NAMALWA (cell line): ENCODE data around the gene PTPRT.

Experiments
- DNase-seq: peaks from one replicate; pipeline ENCODE4 v3.0.0-alpha.2; 2015; ENCODE audit warnings: low spot score

PTPRT gene

GRCh38 chr20:42043921-42044320, 1145.8 kb downstream of the PTPRT start:
- no peak for DNase-seq

- no peak for DNase-seq
Measured at GRCh38 chr20:42041000-42041565, 1148.6 kb downstream of the PTPRT start.

GRCh38 chr20:42027746-42028268, 1161.9 kb downstream of the PTPRT start:
- DNase-seq = no peak

GRCh38 chr20:42026599-42026998, 1163.1 kb downstream of the PTPRT start:
- DNase-seq = no peak

- peak; percentile 20 for DNase-seq
Measured at GRCh38 chr20:42024653-42025052, 1165.1 kb downstream of the PTPRT start.
